ENCODE data around the gene NALF2.

Gene NALF2

GRCh38 chrX:69469975-69470374 is 34.2 kb upstream of the NALF2 start:
- H3K27ac ChIP-seq (ENCODE audit: low read length): no peak overlapping the region
- no peak overlapping the region for H2AFZ ChIP-seq (ENCODE audit: low read depth, low read length)
- no peaks in the 10 kb centered on the region for H3K79me2 ChIP-seq (ENCODE audit: insufficient read depth, low read length)
- no peak overlapping the region for H3K4me3 ChIP-seq (ENCODE audit: low read depth in 1 of 2, low read length in 2 of 2)
- H3K9ac ChIP-seq (ENCODE audit: low read depth, low read length): no peak overlapping the region
- no peaks in the 10 kb centered on the region for H4K20me1 ChIP-seq (ENCODE audit: insufficient read depth, low read length)
- H3K9me3 ChIP-seq (ENCODE audit: insufficient read depth, low read length, severe bottlenecking): no peaks in the 10 kb centered on the region
- ATAC-seq (ENCODE audit: insufficient read depth, low read depth) (no peak), DNase-seq (no peak)
- H3K4me1 ChIP-seq (ENCODE audit: insufficient read depth, low read length): no peaks in the 10 kb centered on the region
- H3K4me2 ChIP-seq (ENCODE audit: insufficient read depth, low read length): no peak overlapping the region
- no peaks in the 10 kb centered on the region for H3K36me3 ChIP-seq (ENCODE audit: insufficient read depth, low read length)
- H3K27me3 ChIP-seq (ENCODE audit: insufficient read depth, low read length, poor library complexity): no peaks in the 10 kb centered on the region
- TF ChIP-seq, protein P1, sequence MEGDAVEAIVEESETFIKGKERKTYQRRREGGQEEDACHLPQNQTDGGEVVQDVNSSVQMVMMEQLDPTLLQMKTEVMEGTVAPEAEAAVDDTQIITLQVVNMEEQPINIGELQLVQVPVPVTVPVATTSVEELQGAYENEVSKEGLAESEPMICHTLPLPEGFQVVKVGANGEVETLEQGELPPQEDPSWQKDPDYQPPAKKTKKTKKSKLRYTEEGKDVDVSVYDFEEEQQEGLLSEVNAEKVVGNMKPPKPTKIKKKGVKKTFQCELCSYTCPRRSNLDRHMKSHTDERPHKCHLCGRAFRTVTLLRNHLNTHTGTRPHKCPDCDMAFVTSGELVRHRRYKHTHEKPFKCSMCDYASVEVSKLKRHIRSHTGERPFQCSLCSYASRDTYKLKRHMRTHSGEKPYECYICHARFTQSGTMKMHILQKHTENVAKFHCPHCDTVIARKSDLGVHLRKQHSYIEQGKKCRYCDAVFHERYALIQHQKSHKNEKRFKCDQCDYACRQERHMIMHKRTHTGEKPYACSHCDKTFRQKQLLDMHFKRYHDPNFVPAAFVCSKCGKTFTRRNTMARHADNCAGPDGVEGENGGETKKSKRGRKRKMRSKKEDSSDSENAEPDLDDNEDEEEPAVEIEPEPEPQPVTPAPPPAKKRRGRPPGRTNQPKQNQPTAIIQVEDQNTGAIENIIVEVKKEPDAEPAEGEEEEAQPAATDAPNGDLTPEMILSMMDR (IDR thresholded peaks at IDR 0.05; ENCODE audit: borderline replicate concordance, extremely low read depth, low read length, poor library complexity, severe bottlenecking): no peak
- TF ChIP-seq EZH2 (IDR thresholded peaks at IDR 0.05; ENCODE audit: borderline replicate concordance, low read depth, low read length, severe bottlenecking): no peak

GRCh38 chrX:69489625-69490024 is 14.5 kb upstream of the NALF2 start:
- no peak overlapping the region for H3K9ac ChIP-seq (ENCODE audit: low read depth, low read length)
- no peaks in the 10 kb centered on the region for H3K9me3 ChIP-seq (ENCODE audit: insufficient read depth, low read length, severe bottlenecking)
- H3K4me3 ChIP-seq (ENCODE audit: low read depth in 1 of 2, low read length in 2 of 2): no peak overlapping the region
- no peak overlapping the region for H2AFZ ChIP-seq (ENCODE audit: low read depth, low read length)
- no peaks in the 10 kb centered on the region for H3K4me1 ChIP-seq (ENCODE audit: insufficient read depth, low read length)
- H3K27ac ChIP-seq (ENCODE audit: low read length): no peak overlapping the region
- H3K36me3 ChIP-seq (ENCODE audit: insufficient read depth, low read length): no peaks in the 10 kb centered on the region
- no peaks in the 10 kb centered on the region for H3K27me3 ChIP-seq (ENCODE audit: insufficient read depth, low read length, poor library complexity)
- no peak for TF ChIP-seq EZH2 (IDR thresholded peaks at IDR 0.05; ENCODE audit: borderline replicate concordance, low read depth, low read length, severe bottlenecking)
- TF ChIP-seq, protein P1 (IDR thresholded peaks at IDR 0.05; ENCODE audit: borderline replicate concordance, extremely low read depth, low read length, poor library complexity, severe bottlenecking): no peak
- no peak for ATAC-seq (ENCODE audit: insufficient read depth, low read depth)
- H3K79me2 ChIP-seq (ENCODE audit: insufficient read depth, low read length): no peaks in the 10 kb centered on the region
- no peak for DNase-seq
- H4K20me1 ChIP-seq (ENCODE audit: insufficient read depth, low read length): no peaks in the 10 kb centered on the region
- no peak overlapping the region for H3K4me2 ChIP-seq (ENCODE audit: insufficient read depth, low read length)

DNA sequence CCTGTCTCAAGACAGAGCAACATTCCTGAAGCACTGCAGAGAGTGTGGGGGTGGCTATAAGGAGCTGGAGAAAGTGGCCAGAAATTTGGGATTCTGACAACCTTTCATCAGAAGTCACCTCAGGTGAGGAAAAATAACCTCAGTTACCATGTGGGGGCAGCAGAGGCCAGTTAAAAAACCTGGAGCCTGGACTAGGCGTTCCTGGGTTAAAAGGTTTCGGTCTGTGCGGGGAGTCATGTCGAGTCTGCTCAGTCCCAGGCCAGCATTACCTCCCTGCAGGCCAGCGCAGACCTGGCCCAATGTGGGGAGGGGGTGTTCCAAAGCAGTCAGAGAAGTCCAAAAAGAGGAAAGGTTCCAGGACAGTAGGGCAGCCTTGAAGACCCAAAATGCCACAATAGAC is 10.9 kb upstream of the NALF2 start:
- no peak overlapping the region for H3K27ac ChIP-seq (ENCODE audit: low read length)
- no peak for TF ChIP-seq EZH2 (IDR thresholded peaks at IDR 0.05; ENCODE audit: borderline replicate concordance, low read depth, low read length, severe bottlenecking)
- TF ChIP-seq, protein P1 (IDR thresholded peaks at IDR 0.05; ENCODE audit: borderline replicate concordance, extremely low read depth, low read length, poor library complexity, severe bottlenecking): peak; percentile 53
- H3K4me3 ChIP-seq (ENCODE audit: low read depth in 1 of 2, low read length in 2 of 2): no peak overlapping the region
- H4K20me1 ChIP-seq (ENCODE audit: insufficient read depth, low read length): no peaks in the 10 kb centered on the region
- H3K4me2 ChIP-seq (ENCODE audit: insufficient read depth, low read length): no peak overlapping the region
- no peak overlapping the region for H3K9ac ChIP-seq (ENCODE audit: low read depth, low read length)
- H3K27me3 ChIP-seq (ENCODE audit: insufficient read depth, low read length, poor library complexity): no peaks in the 10 kb centered on the region
- H3K79me2 ChIP-seq (ENCODE audit: insufficient read depth, low read length): no peaks in the 10 kb centered on the region
- no peaks in the 10 kb centered on the region for H3K9me3 ChIP-seq (ENCODE audit: insufficient read depth, low read length, severe bottlenecking)
- no peaks in the 10 kb centered on the region for H3K36me3 ChIP-seq (ENCODE audit: insufficient read depth, low read length)
- peak; percentile 31 for DNase-seq
- H2AFZ ChIP-seq (ENCODE audit: low read depth, low read length): no peak overlapping the region
- no peak for ATAC-seq (ENCODE audit: insufficient read depth, low read depth)
- no peaks in the 10 kb centered on the region for H3K4me1 ChIP-seq (ENCODE audit: insufficient read depth, low read length)

DNA sequence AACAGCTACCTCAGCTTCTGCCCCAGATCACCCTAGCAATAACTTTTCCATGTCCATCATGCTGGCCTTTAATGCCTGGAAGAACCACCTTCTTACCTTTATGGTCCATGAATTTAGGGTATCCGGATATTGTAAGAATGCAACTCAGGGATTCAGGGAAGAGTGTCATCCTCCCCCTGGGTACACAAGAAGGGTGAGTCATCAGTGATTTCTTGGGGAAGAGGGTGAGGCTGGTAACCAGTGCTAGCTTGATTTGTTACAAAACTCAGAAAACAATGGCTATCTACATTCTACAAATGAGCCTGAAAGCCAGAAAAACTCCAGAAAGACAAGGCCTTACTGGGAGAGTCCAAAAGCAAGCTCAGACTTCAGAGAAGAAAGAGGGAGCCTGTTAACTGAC is 10.4 kb upstream of the NALF2 start:
- no peak overlapping the region for H3K27ac ChIP-seq (ENCODE audit: low read length)
- H3K4me3 ChIP-seq (ENCODE audit: low read depth in 1 of 2, low read length in 2 of 2): no peak overlapping the region
- no peaks in the 10 kb centered on the region for H3K79me2 ChIP-seq (ENCODE audit: insufficient read depth, low read length)
- DNase-seq (no peak), ATAC-seq (ENCODE audit: insufficient read depth, low read depth) (no peak)
- no peaks in the 10 kb centered on the region for H3K9me3 ChIP-seq (ENCODE audit: insufficient read depth, low read length, severe bottlenecking)
- H3K9ac ChIP-seq (ENCODE audit: low read depth, low read length): no peak overlapping the region
- H3K4me2 ChIP-seq (ENCODE audit: insufficient read depth, low read length): no peak overlapping the region
- no peaks in the 10 kb centered on the region for H3K36me3 ChIP-seq (ENCODE audit: insufficient read depth, low read length)
- H2AFZ ChIP-seq (ENCODE audit: low read depth, low read length): no peak overlapping the region
- TF ChIP-seq, protein P1 (IDR thresholded peaks at IDR 0.05; ENCODE audit: borderline replicate concordance, extremely low read depth, low read length, poor library complexity, severe bottlenecking): no peak
- no peak for TF ChIP-seq EZH2 (IDR thresholded peaks at IDR 0.05; ENCODE audit: borderline replicate concordance, low read depth, low read length, severe bottlenecking)
- no peaks in the 10 kb centered on the region for H3K4me1 ChIP-seq (ENCODE audit: insufficient read depth, low read length)
- H4K20me1 ChIP-seq (ENCODE audit: insufficient read depth, low read length): no peaks in the 10 kb centered on the region
- no peaks in the 10 kb centered on the region for H3K27me3 ChIP-seq (ENCODE audit: insufficient read depth, low read length, poor library complexity)

Measured in DND-41 (cell line).